ENCODE measurements around the gene XPNPEP2.

XPNPEP2 gene

GRCh38 chrX:129797251-129797906 is 58.6 kb downstream of the XPNPEP2 start:
- DNase-seq: no peak
- no peak for ATAC-seq

- DNase-seq (no peak), ATAC-seq (peak; percentile 2)
Measured at GRCh38 chrX:129798456-129798855, 59.7 kb downstream of the XPNPEP2 start.

- DNase-seq (peak; percentile 55), ATAC-seq (peak; percentile 92)
Measured at GRCh38 chrX:129798888-129799287, 60.1 kb downstream of the XPNPEP2 start.

- ATAC-seq: no peak
- DNase-seq: no peak
Measured at GRCh38 chrX:129800186-129800585, 61.4 kb downstream of the XPNPEP2 start.

GRCh38 chrX:129802863-129803262 is 64.1 kb downstream of the XPNPEP2 start:
- ATAC-seq (no peak), DNase-seq (no peak)

- DNase-seq (no peak), ATAC-seq (no peak)
Measured at GRCh38 chrX:129804806-129805205, 66.0 kb downstream of the XPNPEP2 start.

- no peak for ATAC-seq
- DNase-seq: no peak
Measured at GRCh38 chrX:129808158-129808828, 69.5 kb downstream of the XPNPEP2 start.

- peak; percentile 85 for ATAC-seq
- no peak for DNase-seq
Measured at GRCh38 chrX:129808829-129809796, 70.3 kb downstream of the XPNPEP2 start.

- DNase-seq: no peak
- no peak for ATAC-seq
Measured at GRCh38 chrX:129813662-129814368, 75.0 kb downstream of the XPNPEP2 start.

- ATAC-seq: no peak
- DNase-seq: no peak
Measured at GRCh38 chrX:129818123-129818522, 79.3 kb downstream of the XPNPEP2 start.

Data from stimulated activated naive CD8-positive, alpha-beta T cell treated with anti-CD3 and anti-CD28 coated beads, Interleukin-15, Interleukin-2, amounts not matched to agents 100 U/mL and 50 U/mL, for 24 hours (primary cell).